Measurements from ENCODE around the gene SCAI.
"Not testable (repeated sequence)": the region's sequence is repeated elsewhere in the genome, so short reads cannot be mapped to it uniquely, and the experiment has no call there.

SCAI gene

GRCh38 chr9:125147401-125147951 is 4.1 kb upstream of the SCAI start:
- DNase-seq, result no peak

DNA sequence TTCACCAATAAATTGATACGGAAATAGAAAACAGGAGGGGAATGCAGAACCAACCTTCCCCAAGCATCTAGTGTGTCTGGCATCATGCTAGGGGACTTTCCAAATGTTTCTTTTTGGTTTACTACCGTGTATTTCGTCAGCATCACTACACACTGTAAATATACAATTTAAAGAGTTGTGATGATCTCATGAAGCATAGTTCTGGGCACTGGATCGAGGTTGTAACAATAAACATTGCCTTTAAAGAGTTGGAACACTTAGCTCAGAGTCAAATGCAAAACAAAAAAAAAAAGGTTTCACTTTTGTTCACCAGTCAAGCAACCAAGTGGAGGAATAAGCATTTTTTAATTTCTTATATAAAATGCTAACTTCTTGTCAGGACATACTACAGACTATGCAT is 2.9 kb upstream of the SCAI start:
- no peak for DNase-seq

DNA sequence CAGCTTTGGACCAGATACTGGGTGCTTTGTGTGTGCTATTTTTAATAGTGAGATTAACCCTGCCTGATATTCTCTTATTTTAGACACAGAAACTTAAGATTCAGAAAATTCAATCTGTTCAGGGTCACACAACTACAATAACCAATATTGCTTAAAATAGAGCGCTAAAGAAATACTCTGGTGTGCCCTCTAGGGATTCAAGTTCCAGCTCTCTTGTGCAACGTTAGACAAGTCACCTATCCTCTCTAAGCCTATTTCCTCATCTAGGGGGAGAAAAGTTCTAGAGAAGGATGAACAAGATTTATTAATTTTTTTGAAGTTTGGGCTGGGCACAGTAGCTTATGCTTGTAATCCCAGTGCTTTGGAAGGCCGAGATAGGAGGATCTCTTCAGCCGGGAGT is 2.1 kb upstream of the SCAI start:
- no peak for DNase-seq

- DNase-seq, result no peak
Observed at GRCh38 chr9:125142560-125143376, 560 bp downstream of the SCAI start.

- no peak for DNase-seq
Observed at GRCh38 chr9:125141751-125142150, 1.6 kb downstream of the SCAI start.

GRCh38 chr9:125141251-125141650 is 2.1 kb downstream of the SCAI start:
- DNase-seq, result no peak

- DNase-seq, result no peak
Observed at GRCh38 chr9:125140576-125140975, 2.8 kb downstream of the SCAI start.

- DNase-seq, result no peak
Observed at GRCh38 chr9:125137200-125137599, 6.1 kb downstream of the SCAI start.

DNA sequence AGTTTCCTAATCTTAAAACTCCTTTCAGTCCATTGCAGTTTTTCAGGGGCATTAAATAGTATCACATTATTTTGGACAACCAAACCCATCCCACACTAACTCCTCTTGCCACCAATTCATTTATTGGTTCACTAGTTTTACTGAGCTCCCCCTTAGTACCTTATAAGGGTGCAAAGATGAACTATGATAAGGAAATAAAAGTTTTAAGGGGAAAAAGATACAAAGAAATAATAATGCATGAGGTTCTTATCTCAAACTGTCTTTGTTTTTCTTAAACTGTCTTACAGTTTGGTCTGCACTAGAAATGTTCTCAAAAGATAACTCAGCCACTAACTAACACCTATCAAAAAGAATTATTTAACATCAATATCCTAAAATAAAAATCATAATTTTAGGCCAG is 8.4 kb downstream of the SCAI start:
- DNase-seq, result no peak

GRCh38 chr9:125133403-125134329 is 9.7 kb downstream of the SCAI start:
- no peak for DNase-seq

DNA sequence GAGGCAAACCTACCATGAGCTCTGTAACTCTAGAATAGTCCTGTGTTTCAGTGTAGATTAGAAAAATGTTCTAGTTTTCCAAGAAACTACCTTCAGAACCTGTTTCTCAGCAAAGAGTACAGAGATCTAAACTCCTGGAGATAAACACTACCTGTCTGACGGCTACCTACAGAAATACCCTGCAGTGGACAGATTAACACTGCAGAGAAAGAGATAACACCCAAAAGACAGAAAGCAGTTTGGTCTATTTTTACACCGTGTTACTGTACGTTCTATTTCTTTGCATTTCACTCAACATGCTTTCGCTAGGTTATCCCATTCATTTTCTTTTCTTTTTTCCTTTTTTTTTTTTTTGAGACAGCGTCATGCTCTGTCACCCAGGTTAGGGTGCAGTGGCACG is 11.6 kb downstream of the SCAI start:
- DNase-seq, result no peak

DNA sequence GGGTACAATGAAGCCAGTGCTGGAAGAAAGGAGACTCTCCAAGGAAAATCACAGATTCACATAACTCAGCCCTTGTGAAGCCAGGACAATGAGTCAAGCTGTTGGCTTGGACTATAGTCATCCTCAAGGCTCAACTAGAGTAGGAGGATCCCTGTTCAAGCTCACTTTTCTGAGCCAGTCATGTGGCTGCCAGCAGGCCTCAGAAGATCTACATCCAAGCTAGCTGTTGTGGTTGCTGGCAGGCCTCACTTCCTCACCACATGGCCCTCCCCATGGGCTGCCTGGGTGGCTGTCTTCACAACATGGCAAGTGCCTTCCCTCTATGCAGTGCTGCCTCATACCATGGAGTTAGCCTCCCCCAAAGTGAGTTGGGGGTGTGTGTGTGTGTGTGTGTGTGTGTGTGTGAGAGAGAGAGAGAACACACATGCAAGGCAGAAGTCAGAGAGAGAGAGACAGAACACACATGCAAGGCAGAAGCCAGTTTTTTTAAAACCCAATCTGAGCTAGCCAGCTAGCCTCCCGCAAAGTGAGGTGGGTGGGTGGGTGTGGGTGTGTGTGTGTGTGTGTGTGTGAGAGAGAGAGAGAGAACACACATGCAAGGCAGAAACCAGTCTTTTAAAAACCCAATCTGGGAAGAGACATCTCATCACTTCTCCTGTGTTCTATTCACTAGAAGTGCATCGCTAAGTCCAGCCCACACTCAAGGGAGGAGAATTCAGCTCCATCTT is 17.1 kb downstream of the SCAI start:
- DNase-seq, result peak; percentile 47

DNA sequence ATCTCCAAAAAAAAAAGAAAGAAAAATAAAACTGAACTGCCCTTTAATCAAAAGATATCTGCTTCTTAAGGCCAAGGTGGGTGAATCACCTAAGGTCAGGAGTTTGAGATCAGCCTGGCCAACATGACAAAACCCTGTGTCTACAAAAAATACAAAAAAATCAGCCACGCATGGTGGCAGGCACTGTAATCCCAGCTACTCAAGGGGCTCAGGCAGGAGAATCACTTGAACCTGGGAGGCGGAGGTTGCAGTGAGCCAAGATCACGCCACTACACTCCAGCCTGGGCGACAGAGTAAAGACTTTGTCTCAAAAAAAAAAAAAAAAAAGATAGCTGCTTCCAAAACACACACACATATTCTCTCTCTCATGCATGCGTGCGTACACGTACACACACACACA is 17.8 kb downstream of the SCAI start:
- DNase-seq, result no peak

DNA sequence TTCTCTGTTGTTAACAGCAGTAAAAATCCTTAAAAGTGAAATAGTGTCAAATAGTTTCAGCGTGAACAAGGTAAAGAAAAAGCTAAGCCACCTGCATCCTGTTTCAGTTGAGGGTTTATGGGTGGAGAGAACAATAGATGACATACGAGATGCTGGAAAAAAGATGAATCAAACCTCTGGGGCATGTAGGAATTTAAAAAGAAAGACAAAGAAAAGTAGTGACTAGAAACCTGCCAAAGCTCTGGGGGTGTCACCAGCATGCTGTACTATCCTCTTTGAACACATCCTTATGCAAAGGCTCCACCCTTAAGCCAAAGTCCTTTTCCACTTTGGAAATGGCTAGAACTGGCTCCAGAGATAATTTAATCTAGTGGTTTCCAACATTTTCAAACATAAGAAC is 22.2 kb downstream of the SCAI start:
- no peak for DNase-seq

DNA sequence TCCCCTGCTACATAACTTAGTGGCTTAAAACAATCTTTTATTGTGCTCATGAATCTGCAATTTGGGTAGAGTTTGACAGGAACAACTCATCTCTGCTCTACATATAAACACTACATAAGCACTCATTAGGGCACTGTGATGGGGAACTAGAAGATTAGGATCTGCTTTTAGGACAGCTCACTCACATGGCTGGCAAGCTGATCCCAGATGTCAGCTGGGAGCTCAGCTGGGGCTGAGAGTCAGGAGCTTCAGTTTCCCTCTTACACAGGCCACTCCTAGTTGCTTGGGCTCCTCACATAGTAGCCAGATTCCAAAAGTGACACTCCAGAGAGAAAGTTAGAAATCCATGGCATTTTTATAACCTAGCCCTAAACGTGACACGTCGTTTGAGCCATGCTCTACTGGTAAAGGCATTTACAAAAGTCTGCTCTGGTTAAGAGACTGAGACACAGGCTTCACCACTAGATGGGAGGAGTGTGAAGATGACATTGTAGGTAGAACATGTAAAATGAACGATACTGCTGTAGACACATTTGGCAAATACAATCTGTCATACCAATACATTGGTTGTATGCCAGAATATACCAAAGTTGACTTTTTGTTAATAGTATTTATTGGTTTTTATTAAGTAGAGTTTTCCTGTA is 23.6 kb downstream of the SCAI start:
- DNase-seq, result no peak

DNA sequence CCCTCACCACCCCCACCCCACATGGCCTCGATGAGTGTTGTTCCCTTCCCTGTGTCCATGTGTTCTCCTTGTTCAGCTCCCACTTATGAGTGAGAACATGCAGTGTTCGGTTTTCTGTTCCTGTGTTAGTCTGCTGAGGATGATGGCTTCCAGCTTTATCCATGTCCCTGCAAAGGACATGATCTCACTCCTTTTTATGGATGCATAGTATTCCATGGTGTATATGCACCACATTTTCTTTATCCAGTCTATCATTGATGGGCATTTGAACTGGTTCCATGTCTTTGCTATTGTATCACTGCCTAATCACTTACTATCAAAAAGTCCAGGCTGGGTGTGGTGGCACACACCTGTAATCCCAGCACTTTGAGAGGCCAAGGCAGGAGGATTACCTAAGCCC is 24.6 kb downstream of the SCAI start:
- not testable (repeated sequence) for DNase-seq

- DNase-seq, result not testable (repeated sequence)
Observed at GRCh38 chr9:125114503-125114902, 28.8 kb downstream of the SCAI start.

DNA sequence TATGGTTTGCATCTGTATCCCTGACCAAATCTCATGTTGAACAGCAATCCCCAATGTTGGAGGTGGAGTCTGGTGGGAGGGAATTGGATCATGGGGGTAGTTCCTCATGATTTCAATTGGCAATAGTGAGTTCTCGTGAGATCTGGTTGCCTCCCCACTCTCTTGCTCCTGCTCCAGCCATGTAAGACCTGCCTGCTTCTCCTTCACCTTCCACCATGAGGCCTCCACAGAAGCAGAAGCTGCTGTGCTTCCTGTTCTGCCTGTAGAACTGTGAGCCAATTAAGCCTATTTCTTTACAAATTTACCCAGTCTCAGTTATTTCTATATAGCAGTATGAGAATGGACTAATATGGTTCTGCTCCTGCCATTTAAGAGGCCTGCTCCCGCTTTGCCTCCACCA is 32.9 kb downstream of the SCAI start:
- no peak for DNase-seq

DNA sequence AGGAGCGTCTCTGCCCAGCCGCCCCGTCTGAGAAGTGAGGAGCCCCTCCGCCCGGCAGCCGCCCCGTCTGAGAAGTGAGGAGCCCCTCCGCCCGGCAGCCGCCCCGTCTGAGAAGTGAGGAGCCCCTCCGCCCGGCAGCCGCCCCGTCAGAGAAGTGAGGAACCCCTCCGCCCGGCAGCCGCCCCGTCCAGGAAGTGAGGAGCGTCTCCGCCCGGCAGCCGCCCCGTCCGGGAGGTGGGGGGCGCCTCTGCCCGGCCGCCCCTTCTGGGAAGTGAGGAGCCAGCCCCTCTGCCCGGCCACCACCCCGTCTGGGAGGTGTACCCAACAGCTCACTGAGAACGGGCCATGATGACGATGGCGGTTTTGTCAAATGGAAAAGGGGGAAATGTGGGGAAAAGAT is 34.8 kb downstream of the SCAI start:
- DNase-seq, result not testable (repeated sequence)

DNA sequence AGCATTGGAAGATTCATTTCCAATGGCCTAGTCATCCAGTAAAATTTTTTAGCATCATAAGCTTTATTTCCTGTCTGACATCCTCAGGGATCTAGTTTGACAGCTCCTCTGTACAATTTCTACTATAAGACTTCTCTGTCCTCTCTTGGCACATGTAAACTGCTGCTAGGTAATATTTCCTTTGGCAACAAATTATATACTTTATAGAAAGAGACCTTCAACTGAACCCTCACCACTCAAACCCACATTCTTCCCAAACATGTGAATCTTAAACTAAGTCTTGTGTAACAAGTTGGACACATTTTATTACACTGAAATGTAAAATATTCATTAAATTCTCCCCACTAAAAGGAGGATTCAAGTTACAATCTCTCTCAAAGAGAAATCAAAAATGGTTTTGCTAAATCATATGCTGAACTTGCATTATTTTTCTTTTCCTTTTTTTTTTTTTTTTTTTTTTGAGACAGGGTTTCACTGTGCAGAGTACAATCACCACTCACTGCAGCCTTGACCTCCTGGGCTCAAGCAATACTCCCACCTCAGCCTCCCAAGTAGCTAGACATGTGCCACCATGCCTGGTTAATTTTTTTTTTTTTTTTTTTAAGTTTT is 36.9 kb downstream of the SCAI start:
- no peak for DNase-seq

DNA sequence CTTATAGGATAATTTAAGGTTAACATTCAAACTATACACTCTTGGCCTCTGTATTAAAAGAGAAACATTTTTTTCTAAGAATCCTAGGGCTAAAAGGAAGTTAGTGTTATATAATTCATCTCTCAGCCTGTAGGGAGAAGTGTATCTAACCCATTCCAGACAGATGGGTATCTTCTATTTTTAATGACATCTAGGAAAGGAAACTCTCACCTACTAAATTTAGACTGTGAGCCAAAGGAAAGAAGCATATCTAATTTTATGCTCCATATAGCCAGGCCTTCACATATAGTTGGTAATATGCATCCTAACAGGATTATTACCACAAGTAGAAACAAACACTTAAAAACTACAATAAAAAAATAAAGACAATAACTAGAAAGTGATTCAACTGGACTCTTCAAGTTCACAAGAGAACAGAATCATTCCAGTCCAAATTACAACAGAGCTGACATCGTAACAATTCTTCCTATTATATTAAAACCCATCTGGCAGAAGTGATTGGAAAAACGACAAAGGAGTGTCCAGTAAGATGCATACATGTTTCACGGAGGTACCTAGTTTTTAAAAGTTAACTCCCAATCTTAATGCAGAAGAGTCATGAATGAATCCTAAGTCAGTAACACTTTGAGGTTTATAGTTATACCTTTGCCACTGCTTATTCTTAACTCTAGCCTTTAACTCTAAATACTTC is 39.4 kb downstream of the SCAI start:
- no peak for DNase-seq
